ENCODE results near the gene GABRG3. TPM values are rescaled to one million over a fixed set of nuclear protein-coding genes. Genes with fewer than 3 reads are reported as not detected.

GABRG3 gene
- total and polyA plus RNA-seq, 12 donors, result 0.08 to 1.1 (median 0.44) TPM; not detected in 5

DNA sequence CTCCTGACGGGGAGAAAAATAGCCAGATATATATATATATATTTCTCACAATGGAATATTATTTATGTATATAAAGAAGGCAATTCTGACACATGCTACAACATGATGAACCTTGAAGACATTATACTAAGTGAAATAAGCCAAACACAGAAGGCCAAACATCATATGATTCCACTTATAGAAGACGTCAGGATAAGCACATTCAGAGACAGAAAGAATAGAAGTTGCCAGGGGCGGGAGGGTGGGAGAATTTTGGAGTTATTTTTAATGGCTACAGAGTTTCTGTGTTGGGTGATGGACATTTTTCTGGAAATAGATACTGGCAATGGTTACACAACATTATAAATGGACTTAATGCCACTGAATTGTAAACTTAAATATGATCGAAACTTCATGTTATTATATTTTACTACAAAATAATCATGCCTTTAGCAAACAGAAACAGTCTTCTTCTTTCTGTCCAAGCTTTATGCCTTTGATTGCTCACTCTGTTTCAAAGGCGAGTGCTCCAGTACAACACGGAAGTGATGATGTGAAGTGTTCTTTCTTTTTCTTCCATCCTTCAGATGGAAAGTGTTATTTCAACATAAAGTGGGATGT lies 614.2 kb downstream of the GABRG3 start:
- Histone ChIP-seq H3K27ac (no peak overlapping the region), H3K36me3 (replicated peaks in 1 of 2) (no peaks in the 10 kb centered on the region), H3K4me1 (replicated peaks in 1 of 2) (no peaks in the 10 kb centered on the region), H3K4me3 (no peak overlapping the region), H3K9me3 (replicated peaks in 1 of 3) (no peaks in the 10 kb centered on the region), H3K27me3 (no peaks in the 10 kb centered on the region)
- no peak for DNase-seq
- WGBS, 4 donors, result 76 to 82% (median 78%) methylated on average over 6 of the region's 6 CpGs
- TF ChIP-seq POLR2A (IDR thresholded peaks at IDR 0.05), result no peak
- intact Hi-C loops (cut with DNase I), result no loop called here

DNA sequence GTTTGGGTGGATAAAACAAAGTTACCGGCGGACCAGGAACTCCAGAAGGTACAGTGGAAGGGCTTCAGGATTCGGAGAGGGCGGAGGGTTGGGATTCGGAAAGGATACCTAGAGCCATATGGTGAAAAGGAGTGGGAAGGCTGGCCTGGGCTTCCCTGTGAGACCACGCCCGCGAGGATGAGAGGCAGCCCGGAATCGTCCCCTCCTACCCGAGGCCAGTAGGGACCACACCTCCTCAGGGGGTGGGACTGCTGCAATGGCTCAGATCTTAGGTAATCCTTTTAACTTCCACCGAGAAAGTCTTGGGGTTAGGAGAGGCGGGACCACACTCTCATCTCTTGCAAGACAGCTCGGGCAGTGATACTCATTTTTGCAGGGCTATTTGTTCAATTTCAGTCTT lies 616.8 kb downstream of the GABRG3 start:
- Histone ChIP-seq H3K27ac (no peak overlapping the region), H3K4me1 (replicated peaks in 1 of 2) (no peaks in the 10 kb centered on the region), H3K9me3 (replicated peaks in 1 of 3) (no peaks in the 10 kb centered on the region), H3K4me3 (no peak overlapping the region), H3K27me3 (no peaks in the 10 kb centered on the region), H3K36me3 (replicated peaks in 1 of 2) (no peaks in the 10 kb centered on the region)
- 24 to 29% (median 27%) methylated on average over 13 to 14 of the region's 14 CpGs for WGBS, 4 donors
- intact Hi-C loops (cut with DNase I), result no loop called here
- no peak for DNase-seq
- no peak for TF ChIP-seq POLR2A (IDR thresholded peaks at IDR 0.05)
- TF ChIP-seq, protein P1, sequence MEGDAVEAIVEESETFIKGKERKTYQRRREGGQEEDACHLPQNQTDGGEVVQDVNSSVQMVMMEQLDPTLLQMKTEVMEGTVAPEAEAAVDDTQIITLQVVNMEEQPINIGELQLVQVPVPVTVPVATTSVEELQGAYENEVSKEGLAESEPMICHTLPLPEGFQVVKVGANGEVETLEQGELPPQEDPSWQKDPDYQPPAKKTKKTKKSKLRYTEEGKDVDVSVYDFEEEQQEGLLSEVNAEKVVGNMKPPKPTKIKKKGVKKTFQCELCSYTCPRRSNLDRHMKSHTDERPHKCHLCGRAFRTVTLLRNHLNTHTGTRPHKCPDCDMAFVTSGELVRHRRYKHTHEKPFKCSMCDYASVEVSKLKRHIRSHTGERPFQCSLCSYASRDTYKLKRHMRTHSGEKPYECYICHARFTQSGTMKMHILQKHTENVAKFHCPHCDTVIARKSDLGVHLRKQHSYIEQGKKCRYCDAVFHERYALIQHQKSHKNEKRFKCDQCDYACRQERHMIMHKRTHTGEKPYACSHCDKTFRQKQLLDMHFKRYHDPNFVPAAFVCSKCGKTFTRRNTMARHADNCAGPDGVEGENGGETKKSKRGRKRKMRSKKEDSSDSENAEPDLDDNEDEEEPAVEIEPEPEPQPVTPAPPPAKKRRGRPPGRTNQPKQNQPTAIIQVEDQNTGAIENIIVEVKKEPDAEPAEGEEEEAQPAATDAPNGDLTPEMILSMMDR (IDR thresholded peaks at IDR 0.05), result no peak

DNA sequence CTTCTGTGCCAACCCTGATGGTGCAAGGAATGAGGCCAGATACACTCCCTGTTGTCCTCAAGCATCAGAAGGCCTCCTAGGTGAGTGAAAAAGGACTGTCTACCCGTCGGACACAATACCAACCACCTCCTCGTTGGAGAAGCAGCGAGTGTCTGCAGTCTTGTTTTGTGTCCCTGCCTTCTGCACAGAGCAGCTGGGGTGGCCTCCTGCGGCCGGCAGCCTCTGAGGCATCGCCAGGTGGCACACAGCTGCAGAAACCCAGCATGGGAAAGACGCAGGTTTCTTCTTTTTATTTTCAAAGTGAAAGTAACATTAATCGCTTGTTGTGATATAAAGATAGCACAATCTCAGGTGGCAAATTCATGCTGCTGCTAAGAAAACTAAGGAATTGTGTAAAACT lies 618.3 kb downstream of the GABRG3 start:
- WGBS, 4 donors, result 66 to 73% (median 67%) methylated on average over 8 to 9 of the region's 9 CpGs
- Histone ChIP-seq H3K4me3 (no peak overlapping the region), H3K4me1 (replicated peaks in 1 of 2) (no peaks in the 10 kb centered on the region), H3K27ac (no peak overlapping the region), H3K27me3 (no peaks in the 10 kb centered on the region), H3K9me3 (replicated peaks in 1 of 3) (no peaks in the 10 kb centered on the region), H3K36me3 (replicated peaks in 1 of 2) (no peaks in the 10 kb centered on the region)
- DNase-seq, result no peak
- intact Hi-C loops (cut with DNase I), result no loop called here
- TF ChIP-seq, protein P1 (IDR thresholded peaks at IDR 0.05), result no peak
- TF ChIP-seq POLR2A (IDR thresholded peaks at IDR 0.05), result no peak

DNA sequence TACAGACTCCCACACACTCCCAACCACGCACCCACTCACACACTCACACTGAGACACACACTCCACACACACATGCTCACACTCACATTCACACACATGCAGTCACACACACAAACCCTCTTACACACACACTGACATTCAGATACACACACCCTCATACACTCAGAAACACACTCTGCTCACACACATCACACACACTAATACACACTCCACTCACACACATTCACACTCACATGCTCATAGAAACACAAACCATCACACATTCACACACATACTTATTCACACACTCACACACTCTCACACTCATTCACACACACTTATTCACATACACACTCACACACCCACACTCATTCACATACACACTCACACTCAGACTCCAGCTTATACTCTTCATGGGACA lies 618.8 kb downstream of the GABRG3 start:
- TF ChIP-seq, protein P1 (IDR thresholded peaks at IDR 0.05), result no peak
- no peak for TF ChIP-seq POLR2A (IDR thresholded peaks at IDR 0.05)
- intact Hi-C loops (cut with DNase I), result no loop called here
- DNase-seq, result no peak
- Histone ChIP-seq H3K9me3 (replicated peaks in 1 of 3) (no peaks in the 10 kb centered on the region), H3K4me1 (replicated peaks in 1 of 2) (no peaks in the 10 kb centered on the region), H3K27ac (no peak overlapping the region), H3K27me3 (no peaks in the 10 kb centered on the region), H3K4me3 (no peak overlapping the region), H3K36me3 (replicated peaks in 1 of 2) (no peaks in the 10 kb centered on the region)
- 71 to 85% (median 82%) methylated on average over 1 of the region's 1 CpG for WGBS, 4 donors

Small RNAs within 50 kb of the gene (small RNA-seq; reads per million reads assigned to genes)
- gene RNA5SP391 (0 reads per million in 2 donors), gene SERPINE4P (0 reads per million in 2 donors)

Other genes starting within 250 kb of the GABRG3 start
- gene GABRB3, start 198.1 kb upstream of the GABRG3 start, total RNA-seq, result 10 to 100 TPM in 1 of 9 donors, 1 to 10 TPM in 7, under 1 TPM in 1; 0.95 to 13.3 (median 3.1) TPM
- 10 to 100 TPM in 1 of 3 donors, 1 to 10 TPM in 2; 1.1 to 11.3 (median 2.6) TPM for gene GABRB3, start 198.1 kb upstream of the GABRG3 start, polyA plus RNA-seq
- gene GABRA5, start 104.1 kb upstream of the GABRG3 start, total RNA-seq, result not detected
- gene GABRA5, start 104.1 kb upstream of the GABRG3 start, polyA plus RNA-seq, result under 1 TPM in 1 of 3 donors, not detected in 2; 0.11 TPM

All from adrenal gland (tissue), 12 donors.